Measurements from ENCODE around the gene BRD1.

- TF ChIP-seq CTCF (IDR thresholded peaks at IDR 0.05) (no peak), POLR2A (IDR thresholded peaks at IDR 0.05) (no peak)
Observed at GRCh38 chr22:49746065-49746464, 81.6 kb downstream of the BRD1 start.
